Right hindlimb (tissue), 1 donor: Measurements from ENCODE around the gene SPTBN1.

Experiments used
- DNase-seq: peaks from one replicate; pipeline ENCODE4 v3.0.0-alpha.2; 2018

SPTBN1 gene

DNA sequence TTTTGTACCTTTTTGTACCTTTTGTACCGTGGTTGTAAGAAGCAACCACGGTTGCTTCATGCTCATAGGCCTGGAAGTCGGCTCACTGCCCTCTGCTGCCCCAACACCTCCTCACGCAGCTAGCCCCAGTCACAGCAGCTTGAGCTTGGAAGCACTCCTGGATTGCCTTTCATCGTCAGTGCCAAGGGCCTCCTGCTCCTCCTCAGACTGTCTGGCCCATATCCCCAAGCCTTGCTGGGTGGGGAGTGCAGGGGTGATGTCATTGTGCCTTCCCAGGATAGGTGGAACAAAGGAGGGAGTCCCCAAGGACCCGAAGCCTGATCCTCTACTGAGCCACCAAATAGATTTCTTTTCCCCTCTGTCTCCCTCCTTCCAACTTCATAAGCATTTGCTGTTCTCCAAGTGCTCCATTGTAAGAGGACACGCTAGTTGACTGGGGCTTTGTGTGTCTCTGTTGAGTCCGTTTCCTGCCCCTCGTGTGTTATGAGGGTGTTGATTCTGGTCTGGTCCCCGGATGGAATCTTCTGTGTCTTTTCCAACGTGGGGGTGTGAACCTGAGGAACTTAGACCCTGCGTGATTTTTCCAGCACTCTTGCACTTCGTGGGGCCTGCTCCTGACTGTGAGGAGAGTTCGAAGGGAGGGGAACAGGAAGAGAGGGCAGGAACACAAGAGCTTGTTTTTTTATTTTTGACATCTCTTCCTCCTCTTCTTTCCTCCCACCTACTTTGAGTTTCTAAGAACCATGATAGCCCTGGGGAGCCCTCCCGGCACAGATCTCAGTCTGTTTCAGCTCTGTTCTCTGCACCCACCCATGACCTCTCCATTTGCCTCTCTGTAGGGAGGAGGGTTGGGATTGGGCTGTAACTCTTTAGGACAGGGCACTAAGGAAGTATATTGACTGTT is 140.1 kb downstream of the SPTBN1 start:
- DNase-seq = no peak

DNA sequence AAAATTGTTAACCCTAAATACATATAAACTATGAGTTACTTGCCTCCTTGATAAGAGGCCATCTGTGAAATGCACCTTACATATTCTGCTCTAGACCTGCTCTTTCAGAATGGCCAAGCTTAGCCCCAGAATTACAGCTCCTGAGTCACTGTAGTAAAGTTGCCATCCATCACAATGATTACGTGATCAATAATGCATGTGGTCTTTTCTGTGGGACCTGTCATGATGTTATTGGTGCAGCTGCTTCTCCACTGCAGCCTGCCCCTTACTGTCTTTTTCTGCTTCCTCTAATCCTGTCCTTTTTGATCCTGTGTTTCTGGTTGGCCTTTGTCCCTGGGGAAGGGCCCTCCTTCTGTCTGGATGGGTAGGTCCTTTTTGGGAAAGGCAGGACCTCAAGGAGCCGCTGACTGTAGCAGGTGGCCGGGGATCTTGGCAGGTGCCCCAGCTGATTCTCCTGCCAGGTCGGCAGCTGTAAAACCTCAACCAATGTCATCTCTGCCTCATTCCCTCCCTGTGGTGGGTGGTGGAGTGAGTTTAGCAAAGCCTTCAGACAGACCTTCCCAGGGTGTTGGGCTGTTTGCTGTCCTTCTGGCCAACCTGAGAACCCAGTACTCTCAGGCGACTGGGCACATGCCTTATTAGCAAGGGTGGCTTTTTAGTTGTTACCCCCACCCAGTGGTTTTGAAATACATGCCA is 141.2 kb downstream of the SPTBN1 start:
- peak; percentile 55 for DNase-seq

DNA sequence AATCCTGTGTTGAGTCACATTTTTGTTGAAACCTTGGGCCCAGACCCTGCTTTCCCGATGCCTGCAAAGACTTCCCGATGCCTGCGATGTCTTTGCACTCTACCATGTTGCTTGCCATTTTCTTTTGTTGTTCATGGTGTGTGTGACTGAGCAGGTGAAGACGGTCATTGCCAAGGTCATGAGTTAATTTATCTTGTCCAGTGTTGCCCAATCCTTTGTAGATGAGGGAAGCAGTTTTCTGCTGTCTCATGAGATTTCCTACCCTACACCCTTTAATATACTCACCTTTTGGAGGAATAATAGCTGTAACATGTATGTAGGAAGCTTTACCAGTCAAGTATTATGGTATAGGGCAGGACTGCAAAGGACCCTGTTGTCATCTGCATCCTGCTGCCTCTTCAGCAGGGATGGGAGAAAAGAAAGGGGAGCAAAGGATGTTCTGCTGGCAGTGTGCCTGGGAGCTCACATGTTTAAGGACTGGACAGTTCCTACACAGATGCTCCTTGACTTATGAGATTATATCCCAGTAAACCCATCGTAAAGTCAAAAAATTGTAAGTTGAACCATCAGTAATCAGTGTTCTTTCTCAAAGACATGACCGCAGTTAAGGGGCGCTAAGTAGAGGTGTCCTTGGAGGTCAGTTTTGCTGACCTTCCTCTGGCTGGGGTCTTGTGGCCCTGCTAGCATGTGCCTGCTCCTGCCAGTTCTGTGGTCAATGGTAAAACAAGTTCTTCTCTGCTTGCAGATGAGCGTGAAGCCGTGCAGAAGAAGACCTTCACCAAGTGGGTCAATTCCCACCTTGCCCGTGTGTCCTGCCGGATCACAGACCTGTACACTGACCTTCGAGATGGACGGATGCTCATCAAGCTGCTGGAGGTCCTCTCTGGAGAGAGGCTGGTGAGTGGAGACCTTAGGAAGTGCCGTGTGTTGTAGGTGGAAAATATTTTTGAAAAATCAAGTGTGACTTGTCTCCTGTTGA is 142.5 kb downstream of the SPTBN1 start:
- no peak for DNase-seq

DNA sequence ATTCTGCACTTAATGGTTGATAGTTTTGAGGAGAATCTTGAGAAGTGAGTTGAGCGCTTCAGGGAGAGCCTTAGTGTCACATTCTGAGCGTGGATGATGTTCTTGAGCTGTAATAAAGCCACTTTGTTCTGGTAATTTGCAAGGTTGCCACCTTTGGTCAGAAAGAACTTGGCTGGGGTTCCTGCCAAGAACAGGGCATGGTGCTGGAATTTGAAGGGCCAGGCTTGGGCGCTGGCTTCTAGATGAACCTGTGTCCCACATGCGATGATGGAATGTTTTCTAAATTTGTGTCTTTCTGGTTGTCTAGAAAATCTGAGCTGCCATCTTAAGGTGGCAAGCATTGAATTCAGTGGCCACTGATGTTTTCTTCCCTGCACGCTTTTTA is 143.2 kb downstream of the SPTBN1 start:
- no peak for DNase-seq

DNA sequence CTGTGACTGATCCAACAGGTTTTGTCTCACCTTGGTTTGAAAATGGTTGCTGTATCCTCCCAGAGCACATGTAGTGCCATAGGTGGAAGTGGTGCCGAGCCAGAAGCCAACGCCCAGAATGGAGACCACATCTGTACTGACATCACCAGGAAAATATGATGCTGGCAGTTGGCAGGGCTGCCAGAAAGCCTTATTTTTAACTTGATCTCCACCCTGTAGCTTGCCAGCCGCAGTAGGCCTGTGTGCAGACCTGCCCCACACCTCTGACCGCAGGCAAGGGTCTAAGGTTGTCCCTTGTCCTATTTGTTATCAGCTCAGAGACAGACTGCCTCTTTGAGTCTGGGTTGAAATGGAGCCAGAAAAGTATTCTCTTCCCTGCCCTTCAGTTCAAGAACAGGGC is 143.8 kb downstream of the SPTBN1 start:
- DNase-seq = peak; percentile 70

DNA sequence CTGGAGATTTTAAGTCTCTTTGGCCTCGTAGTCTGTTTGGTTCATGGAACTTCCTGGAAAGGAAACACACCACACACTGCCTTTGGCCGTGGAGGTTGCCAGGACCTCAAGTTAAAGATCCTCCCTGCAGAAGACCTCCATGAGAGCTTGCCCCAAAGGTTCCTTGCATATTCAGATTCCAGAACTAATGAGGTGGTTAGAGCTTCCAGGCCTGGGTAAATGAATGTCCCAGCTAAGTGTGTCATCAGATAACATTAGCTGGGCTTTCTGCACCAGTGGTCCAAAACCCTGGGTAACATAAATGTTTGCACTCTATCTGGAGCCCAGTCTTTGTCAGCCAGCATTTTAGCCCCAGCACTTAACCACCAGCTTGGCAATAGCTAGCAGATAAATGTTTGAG is 145.2 kb downstream of the SPTBN1 start:
- DNase-seq = no peak

DNA sequence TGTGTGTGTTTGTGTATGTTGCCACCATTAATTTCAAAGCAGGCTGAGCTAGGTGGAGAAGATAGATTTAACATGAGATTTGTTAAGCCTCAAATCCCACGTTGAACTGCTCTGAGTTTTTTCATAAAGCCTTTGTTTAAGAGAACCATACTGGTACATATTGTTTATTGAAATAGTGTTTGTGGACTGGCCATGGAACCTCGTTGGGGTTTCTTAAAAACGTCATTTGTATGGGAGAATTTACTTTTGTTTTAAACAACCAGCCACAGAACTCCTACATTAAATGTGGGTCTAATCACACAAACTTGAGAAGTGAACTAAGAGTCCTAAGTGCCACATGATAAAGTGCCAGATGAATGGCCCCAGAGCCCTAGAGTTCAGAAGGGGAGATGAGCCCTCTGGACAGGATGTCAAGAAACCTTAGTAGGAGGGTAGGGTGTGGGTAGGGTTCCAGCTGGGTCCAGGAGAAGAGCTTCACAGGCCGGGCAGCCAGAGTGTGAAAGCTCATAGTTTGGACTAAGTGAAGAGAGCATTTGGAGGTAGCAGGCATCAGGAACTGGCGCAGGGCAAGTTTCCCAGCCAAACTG is 146.7 kb downstream of the SPTBN1 start:
- DNase-seq = no peak

DNA sequence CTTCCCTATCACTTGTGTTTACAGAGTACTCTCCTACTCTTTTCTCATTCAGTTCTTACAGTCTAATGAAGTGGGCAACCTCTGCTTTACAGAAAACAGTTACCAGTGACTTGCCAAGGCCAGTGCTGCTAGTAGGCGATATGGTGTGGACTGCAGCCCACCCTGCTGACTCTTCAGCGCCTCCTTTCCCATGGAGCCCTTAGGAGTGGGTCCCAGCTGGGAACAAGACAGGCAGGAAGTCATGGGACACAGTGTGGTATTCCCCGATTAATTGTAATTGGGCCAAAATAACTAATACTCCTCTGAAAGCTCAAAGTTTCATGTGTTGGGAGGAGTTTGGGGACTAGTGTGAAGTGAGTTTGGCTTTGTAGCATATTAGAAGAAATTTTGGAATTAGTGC is 147.2 kb downstream of the SPTBN1 start:
- no peak for DNase-seq

DNA sequence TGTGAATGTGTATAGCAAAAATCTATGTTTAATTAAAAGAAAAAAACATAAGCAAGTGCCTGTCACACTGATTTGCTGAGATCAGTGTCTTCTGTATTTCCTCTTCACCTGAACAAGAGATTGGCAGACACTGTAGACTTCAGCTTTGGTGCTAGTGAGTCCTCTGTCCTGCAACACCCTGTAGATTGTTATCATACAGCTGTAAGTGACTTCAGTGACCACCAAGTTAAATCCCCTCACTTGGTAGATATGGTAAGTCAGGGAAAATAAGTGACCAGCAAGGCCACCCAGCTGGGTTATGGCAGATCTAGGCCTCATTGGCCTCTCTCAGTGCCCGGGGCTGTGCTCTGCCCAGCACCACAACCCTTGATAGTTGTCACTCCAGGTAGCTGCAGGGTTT is 147.7 kb downstream of the SPTBN1 start:
- no peak for DNase-seq

DNA sequence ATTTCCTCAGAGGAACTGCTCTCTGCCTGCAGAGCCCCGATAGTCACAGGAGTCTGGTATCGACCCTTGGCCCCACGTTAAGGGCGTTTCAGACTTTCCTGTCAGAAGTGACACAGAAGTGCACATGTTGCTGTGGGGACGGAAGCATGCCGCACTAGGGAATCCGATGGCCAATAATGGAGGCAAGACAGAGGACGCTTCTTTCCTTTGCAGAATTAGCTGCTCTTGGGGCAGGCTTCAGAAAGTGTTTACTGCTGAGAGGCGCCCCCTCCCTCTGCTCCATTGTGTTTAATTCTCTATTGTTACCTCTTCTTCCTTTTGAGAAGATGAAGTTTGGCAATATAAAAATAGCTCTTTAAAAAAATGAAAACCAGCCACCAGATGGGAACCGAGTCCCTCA is 148.7 kb downstream of the SPTBN1 start:
- DNase-seq = no peak

DNA sequence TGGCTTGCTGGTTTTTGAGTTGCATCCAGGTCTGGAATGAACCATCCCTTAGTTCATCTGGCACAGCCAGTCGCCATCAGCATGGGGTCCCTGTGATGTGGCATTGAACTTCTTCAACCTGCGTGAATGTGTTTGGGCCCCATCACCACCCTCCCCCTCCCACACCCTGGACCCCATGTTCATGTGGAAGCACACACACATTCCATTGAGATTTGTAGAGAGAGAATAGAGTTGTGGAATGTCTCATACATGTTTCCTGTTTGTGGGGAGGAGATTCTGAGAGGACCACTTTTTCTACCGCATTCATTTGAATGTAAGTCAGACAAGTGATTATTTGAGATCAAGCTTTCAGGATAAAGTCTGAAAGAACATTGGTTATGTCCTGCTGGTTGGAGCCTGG is 149.7 kb downstream of the SPTBN1 start:
- no peak for DNase-seq

DNA sequence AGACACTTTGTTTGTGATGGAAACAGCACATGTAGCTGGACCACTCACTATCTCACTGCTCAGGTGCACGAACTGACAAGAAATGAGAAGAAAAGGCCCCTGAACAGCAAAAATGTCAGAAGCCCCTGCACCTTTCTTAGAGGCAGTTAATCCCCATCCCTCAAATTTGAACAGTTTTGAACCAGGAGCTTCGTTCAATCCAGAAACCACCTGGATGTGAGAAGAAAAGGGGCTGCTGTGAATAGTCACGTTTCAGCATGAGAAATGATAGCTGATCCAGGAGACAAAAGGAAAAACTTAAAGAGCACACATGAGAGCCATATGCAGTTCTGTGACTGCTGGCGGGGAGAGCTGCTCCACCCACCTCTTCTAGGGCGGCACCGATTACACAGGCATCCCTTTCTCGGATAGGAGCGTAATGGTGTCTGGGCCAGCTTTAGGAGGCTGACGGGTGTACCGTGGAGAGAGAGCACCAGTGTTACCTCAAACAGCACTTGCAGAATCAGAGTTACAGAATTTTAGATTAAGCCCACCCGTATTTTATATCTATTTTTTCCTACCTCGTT is 150.3 kb downstream of the SPTBN1 start:
- DNase-seq = no peak

DNA sequence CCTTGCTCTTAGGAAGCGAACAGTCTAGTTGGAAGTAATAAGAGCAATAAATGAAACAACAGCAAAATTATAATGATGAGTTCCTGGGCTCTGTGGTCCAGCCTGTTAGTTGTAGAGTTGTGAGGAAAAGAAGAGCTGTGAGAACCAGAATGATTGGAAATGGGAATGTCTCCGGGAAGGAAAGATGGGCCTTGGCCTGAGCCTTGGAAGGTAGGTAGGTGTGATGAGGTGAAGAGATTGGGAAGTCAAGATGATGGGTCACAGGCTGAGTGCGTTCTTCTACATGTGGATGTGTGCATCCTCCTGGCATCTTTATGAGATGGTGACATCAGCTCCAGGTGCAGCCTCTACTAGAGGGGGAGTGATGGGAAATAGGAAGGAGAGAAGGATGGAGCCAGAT is 152.1 kb downstream of the SPTBN1 start:
- no peak for DNase-seq

DNA sequence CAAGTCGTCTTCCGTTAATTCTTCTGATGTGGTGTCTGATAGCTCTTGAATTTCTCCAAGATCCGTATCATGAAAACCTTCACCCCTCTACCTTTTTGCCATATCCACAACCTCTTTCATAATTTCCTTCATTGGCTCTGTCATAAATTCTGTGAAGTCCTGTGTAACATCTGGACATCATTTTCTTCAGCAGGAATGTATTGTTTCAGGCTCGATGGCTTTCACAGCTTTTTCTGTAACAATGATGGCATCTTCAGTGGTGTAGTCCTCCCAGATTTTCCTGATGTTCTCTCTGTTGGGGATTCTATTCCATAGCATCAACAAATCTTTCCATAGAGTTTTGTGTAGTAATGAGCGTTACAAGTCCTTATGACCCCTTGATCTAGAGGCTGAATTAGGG is 153.1 kb downstream of the SPTBN1 start:
- DNase-seq = no peak

DNA sequence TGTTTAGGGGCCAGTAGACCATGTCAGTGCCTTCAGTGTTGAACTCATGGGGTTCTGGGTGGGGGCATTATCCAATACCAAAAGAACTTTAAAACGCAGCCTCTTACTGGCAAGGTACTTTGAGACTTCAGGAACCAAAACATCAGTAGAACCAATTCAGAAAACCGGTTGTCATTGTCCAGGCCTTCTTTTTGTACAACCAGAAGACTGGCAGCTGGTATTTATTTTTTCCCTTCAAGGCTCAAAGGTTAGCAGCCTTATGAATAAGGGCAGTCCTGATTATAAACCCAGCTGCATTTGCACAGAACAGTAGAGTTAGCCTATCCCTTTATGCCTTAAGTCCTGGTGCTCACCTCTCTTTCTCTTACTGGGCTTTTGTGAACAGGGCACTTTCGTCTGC is 153.5 kb downstream of the SPTBN1 start:
- no peak for DNase-seq

DNA sequence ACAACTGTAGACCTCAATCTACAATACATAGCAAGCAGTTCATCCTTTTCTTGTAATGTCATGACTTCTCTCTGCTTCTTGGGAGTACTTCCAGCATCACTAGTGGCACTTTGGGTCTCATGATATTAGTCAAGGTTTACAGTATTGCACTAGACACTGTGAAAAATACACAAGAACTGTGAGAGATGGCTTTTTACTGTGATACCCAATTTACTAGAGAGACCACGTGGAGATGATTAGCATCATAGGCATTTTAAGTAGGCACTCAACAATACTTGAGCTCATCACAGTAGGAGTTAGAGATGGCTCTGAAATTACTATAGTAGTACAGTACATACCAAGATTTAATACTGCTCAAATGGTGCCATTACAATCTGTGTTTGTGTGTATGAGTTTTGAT is 154.6 kb downstream of the SPTBN1 start:
- DNase-seq = no peak

DNA sequence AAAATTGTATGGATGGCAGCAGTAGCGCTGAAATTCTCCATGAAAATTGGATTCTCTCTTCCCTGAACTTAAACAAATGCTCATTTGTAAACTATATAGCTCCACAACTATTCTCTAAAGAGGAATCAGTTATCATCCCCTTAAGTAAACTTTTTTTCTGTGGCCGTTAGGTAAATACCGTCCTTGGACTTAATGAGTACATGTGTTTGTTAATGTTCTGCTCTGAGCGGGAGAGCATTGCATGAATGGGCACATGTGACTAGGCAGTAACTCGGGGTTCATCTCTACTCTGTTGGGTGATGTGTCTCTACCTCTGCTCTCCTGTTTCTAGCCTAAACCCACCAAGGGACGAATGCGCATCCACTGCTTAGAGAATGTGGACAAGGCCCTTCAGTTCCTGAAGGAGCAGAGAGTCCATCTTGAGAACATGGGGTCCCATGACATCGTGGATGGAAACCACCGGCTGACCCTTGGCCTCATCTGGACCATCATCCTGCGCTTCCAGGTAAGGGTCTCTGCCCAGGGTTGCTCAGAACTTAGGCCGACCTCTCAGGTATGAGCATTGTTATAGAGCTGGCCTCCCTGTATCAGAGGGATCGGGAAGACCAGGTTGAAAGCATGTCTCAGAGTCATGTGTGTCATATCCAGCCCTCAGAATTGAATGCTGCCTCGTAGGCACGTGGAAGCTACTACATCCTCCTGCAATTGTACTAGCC is 155.9 kb downstream of the SPTBN1 start:
- DNase-seq = no peak

DNA sequence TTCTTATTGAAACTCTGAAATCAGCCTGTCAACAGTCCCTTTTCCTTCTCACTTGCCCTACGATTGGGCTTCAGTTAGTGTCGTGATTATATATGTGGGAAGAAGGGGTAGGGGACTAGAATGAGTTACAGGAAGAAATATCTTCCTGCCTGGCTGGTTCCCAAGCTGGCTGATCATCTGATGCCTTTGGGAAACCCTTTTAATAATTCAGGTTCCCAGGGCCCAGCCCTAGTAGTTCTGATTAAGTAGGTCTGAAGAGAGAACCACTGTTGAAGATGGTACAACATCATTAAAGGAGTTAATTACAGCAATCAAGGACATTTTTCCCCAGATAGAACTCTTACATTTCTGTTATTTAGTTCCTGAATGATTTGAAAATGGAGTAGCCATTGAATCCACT is 157.3 kb downstream of the SPTBN1 start:
- DNase-seq = no peak

DNA sequence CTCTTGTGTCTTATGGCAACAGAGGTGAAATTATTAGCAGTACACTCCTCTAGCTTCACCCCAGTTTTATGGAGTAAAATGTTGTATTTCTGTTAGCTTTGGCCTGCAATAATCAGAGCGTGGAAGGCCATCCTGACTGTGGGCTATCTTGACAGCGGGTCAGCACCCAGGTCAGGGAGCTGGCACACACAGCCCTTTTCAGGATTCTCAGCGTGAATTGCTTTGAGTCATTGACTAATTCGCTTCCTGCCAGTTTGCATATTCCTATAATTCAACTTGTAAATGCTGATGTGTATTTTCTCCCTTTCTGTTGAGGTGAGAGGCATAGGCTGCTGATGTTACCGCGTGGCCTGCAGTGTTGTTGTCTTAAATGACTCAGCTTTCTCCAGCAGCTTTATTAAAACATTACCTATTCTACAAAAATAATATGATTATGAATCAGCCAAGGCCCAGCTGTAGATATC is 157.7 kb downstream of the SPTBN1 start:
- no peak for DNase-seq

DNA sequence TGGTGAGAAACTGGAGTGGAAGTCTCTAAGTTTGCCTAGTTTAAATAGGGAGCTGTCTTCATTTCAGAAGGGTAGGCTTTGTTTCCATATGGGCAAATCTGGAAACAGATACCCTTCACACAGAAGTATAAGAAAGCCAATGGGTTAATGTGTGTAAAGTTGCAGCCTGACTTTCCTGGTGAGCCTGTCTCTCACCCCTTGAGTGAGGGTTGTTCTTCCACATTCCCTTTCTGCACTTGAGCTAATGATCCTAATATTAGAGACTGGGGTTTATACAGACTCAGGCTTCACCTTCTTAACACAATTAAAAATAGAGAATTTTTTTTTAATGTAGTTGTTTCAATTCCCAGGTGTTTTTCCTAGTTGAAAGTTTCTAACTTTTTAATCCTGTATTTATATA is 158.7 kb downstream of the SPTBN1 start:
- no peak for DNase-seq

DNA sequence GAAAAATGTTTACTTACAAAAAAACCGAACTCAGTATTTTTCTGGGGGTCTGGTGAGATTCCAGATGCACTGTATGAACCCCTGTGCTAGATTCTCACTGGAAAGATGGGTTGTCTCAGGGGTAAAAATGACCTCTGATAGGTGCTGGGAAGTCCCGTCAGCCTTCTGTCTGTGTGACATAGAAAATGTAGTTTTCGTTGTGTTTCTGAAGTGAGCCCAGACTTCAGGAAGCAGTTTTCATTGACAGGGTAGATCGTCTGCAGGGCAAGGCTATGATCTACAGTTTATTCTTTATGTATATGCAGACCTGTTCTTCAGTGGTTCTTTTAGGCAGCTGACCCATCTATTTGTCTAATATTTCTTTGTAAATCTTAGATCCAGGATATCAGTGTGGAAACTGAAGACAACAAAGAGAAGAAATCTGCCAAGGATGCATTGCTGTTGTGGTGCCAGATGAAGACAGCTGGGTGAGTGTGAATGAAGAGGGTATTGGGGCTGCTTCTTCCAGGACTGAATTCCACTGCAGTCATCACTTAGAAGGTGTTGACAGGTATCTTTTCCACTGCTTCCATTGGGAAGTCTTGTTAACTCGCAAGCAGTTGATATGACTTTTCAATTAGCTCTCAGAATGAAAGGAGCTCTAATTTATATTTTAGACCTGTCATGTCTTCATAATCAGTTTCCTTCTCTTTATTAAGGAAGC is 159.9 kb downstream of the SPTBN1 start:
- DNase-seq = no peak
